H9 (cell line): ENCODE data around the gene RS1. TPM values are rescaled to one million over a fixed set of nuclear protein-coding genes. Genes with fewer than 3 reads are reported as not detected.

Experiments
- DNase-seq: peaks from one replicate; pipeline ENCODE4 v3.0.0-alpha.2; 2017
- H2AFZ ChIP-seq: one replicate; pipeline ENCODE4 v1.6.1; 2013; ENCODE audit warnings: mild to moderate bottlenecking, low read length, control low read depth, moderate library complexity
- H2AK5ac ChIP-seq: 2 replicates; pipeline ENCODE4 v1.6.1; 2013; ENCODE audit warnings: low read length, control low read depth, mixed read lengths; ENCODE audit not compliant: insufficient read length
- H2BK120ac ChIP-seq: one replicate; pipeline ENCODE4 v1.6.1; 2013; ENCODE audit warnings: low read depth, mild to moderate bottlenecking, low read length, control low read depth, inconsistent platforms; ENCODE audit not compliant: poor library complexity, severe bottlenecking
- H2BK12ac ChIP-seq: 2 replicates; pipeline ENCODE4 v1.6.1; 2013; ENCODE audit warnings: low read length, control low read depth, mixed read lengths, low read depth; ENCODE audit not compliant: insufficient read length
- H2BK15ac ChIP-seq: 2 replicates; pipeline ENCODE4 v1.6.1; 2013; ENCODE audit warnings: low read depth, low read length, control low read depth
- H2BK20ac ChIP-seq: one replicate; pipeline ENCODE4 v1.6.1; 2013; ENCODE audit warnings: low read depth, mild to moderate bottlenecking, low read length, control low read depth, inconsistent platforms; ENCODE audit not compliant: poor library complexity, severe bottlenecking
- H2BK5ac ChIP-seq: 2 replicates; pipeline ENCODE4 v1.6.1; 2013; ENCODE audit warnings: low read length, control low read depth, mixed read lengths; ENCODE audit not compliant: insufficient read length
- H3K14ac ChIP-seq: 2 replicates; pipeline ENCODE4 v1.6.1; 2013; ENCODE audit warnings: low read length, control low read depth; ENCODE audit not compliant: insufficient read depth
- H3K18ac ChIP-seq: 2 replicates; pipeline ENCODE4 v1.6.1; 2013; ENCODE audit warnings: low read depth, mild to moderate bottlenecking, mixed read lengths, low read length, control low read depth; ENCODE audit not compliant: insufficient read length
- H3K23ac ChIP-seq: 2 replicates; pipeline ENCODE4 v1.6.1; 2013; ENCODE audit warnings: low read length, control low read depth, mixed read lengths, low read depth; ENCODE audit not compliant: insufficient read length
- H3K23me2 ChIP-seq: 2 replicates; pipeline ENCODE4 v1.6.1; 2013; ENCODE audit warnings: low read depth, mild to moderate bottlenecking, mixed read lengths, low read length, control low read depth; ENCODE audit not compliant: insufficient read length, poor library complexity, severe bottlenecking
- H3K27ac ChIP-seq: 2 replicates; pipeline ENCODE4 v1.5.1; 2013; ENCODE audit warnings: low read length, control low read depth, mixed read lengths, low read depth; ENCODE audit not compliant: insufficient read length
- H3K27me3 ChIP-seq: 2 replicates; pipeline ENCODE4 v1.6.1; 2013; ENCODE audit warnings: low read length, control low read depth, inconsistent platforms; ENCODE audit not compliant: insufficient read depth
- H3K4ac ChIP-seq: 2 replicates; pipeline ENCODE4 v1.6.1; 2013; ENCODE audit warnings: low read depth, mild to moderate bottlenecking, control low read depth, inconsistent platforms, low read length, moderate library complexity
- H3K4me1 ChIP-seq: 2 replicates; pipeline ENCODE4 v1.6.1; 2013; ENCODE audit warnings: low read length, control low read depth, inconsistent platforms; ENCODE audit not compliant: insufficient read depth
- H3K4me2 ChIP-seq: 2 replicates; pipeline ENCODE4 v1.6.1; 2013; ENCODE audit warnings: low read length, control low read depth, mixed read lengths; ENCODE audit not compliant: insufficient read length, insufficient read depth
- H3K56ac ChIP-seq: 2 replicates; pipeline ENCODE4 v1.6.1; 2013; ENCODE audit warnings: low read depth, mild to moderate bottlenecking, mixed read lengths, low read length, control low read depth; ENCODE audit not compliant: insufficient read length
- H3K79me1 ChIP-seq: 2 replicates; pipeline ENCODE4 v1.6.1; 2013; ENCODE audit warnings: low read depth, mild to moderate bottlenecking, moderate library complexity, low read length, control low read depth, inconsistent platforms; ENCODE audit not compliant: insufficient read depth, poor library complexity, severe bottlenecking
- H3K79me2 ChIP-seq: 2 replicates; pipeline ENCODE4 v1.6.1; 2013; ENCODE audit warnings: low read length, control low read depth, inconsistent platforms; ENCODE audit not compliant: insufficient read depth
- H3K9ac ChIP-seq: 2 replicates; pipeline ENCODE4 v1.6.1; 2013; ENCODE audit warnings: low read length, control low read depth, mixed read lengths; ENCODE audit not compliant: insufficient read length; ENCODE audit errors: extremely low read depth
- H3K9me3 ChIP-seq: one replicate; pipeline ENCODE4 v1.6.1; 2013; ENCODE audit warnings: low read depth, low read length, inconsistent platforms; ENCODE audit not compliant: control insufficient read depth
- H3T11ph ChIP-seq: one replicate; pipeline ENCODE4 v1.6.1; 2013; ENCODE audit warnings: mild to moderate bottlenecking, low read length, control low read depth, inconsistent platforms
- H4K20me1 ChIP-seq: one replicate; pipeline ENCODE4 v1.6.1; 2013; ENCODE audit not compliant: control insufficient read depth, insufficient read length, insufficient read depth
- H4K5ac ChIP-seq: 2 replicates; pipeline ENCODE4 v1.6.1; 2013; ENCODE audit warnings: low read depth, mild to moderate bottlenecking, mixed read lengths, low read length, control low read depth; ENCODE audit not compliant: insufficient read length
- H4K8ac ChIP-seq: replicated peaks from 2 replicates; pipeline ENCODE4 v1.6.1; 2013; ENCODE audit warnings: low read length, control low read depth, mixed read lengths, low read depth; ENCODE audit not compliant: insufficient read length
- H4K91ac ChIP-seq: 2 replicates; pipeline ENCODE4 v1.6.1; 2013; ENCODE audit warnings: low read depth, mild to moderate bottlenecking, moderate library complexity, mixed read lengths, low read length, control low read depth; ENCODE audit not compliant: insufficient read length
- H3K27ac Mint-ChIP-seq, 3 experiments: 2 replicates in 2 of 3; 3 replicates in 1 of 3; pipeline ENCODE4 v1.8.0; 2020 to 2021; ENCODE audit warnings: mixed read lengths in 3 of 3, mild to moderate bottlenecking in 1 of 3, moderate library complexity in 1 of 3
- H3K27me3 Mint-ChIP-seq: 2 replicates; pipeline ENCODE4 v1.8.0; 2021; ENCODE audit warnings: low read depth, mild to moderate bottlenecking, moderate library complexity, mixed read lengths
- H3K36me3 Mint-ChIP-seq, 3 experiments: 2 replicates in 2 of 3; 3 replicates in 1 of 3; pipeline ENCODE4 v1.8.0; 2020 to 2021; ENCODE audit warnings: low read depth in 3 of 3, mixed read lengths in 3 of 3; ENCODE audit not compliant: insufficient read depth in 1 of 3
- H3K4me1 Mint-ChIP-seq, 2 experiments: 2 replicates each; pipeline ENCODE4 v1.8.0; 2020; ENCODE audit warnings: mixed read lengths in 2 of 2
- H3K4me3 Mint-ChIP-seq, 2 experiments: 2 replicates in 1 of 2; 3 replicates in 1 of 2; pipeline ENCODE4 v1.8.0; 2020 to 2021; ENCODE audit warnings: mild to moderate bottlenecking in 2 of 2, mixed read lengths in 2 of 2, moderate library complexity in 1 of 2
- H3K9me3 Mint-ChIP-seq, 2 experiments: 2 replicates in 1 of 2; 3 replicates in 1 of 2; pipeline ENCODE4 v1.8.0; 2020; ENCODE audit warnings: mild to moderate bottlenecking in 2 of 2, mixed read lengths in 2 of 2, moderate library complexity in 1 of 2
- CTCF ChIP-seq: fragments of 200-600 bp; sonication (generic); conservative IDR thresholded peaks from 3 replicates; pipeline ENCODE4 v1.8.0; 2021; ENCODE audit warnings: antibody characterized with exemption, mild to moderate bottlenecking
- WGBS: extraction: QIAGEN DNeasy Blood & Tissue Kit; methylation state at CpG from one replicate; pipeline ENCODE4 v1.1.7; 2013; ENCODE audit warnings: missing lambda C conversion rate, low lambda C conversion rate, mixed read lengths; ENCODE audit not compliant: insufficient read length; ENCODE audit errors: extremely low coverage; 5-methylcytosine and 5-hydroxymethylcytosine counted together
- total RNA-seq: library from RNA; stranded (reverse); gene quantifications from 2 replicates; pipeline ENCODE4 v1.2.1, GENCODE V29; 2021

RS1 gene
- total RNA-seq, 1 experiment from 2014 or later: not detected

GRCh38 chrX:18719852-18720251 lies 47.9 kb upstream of the RS1 start:
- no peak overlapping the region for H4K91ac ChIP-seq

More at GRCh38 chrX:18719852-18720251, 47.9 kb upstream of the RS1 start:
- no peak overlapping the region for H3K23ac ChIP-seq
- no peak overlapping the region for H2BK12ac ChIP-seq
- H2BK15ac ChIP-seq: no peak overlapping the region
- H3K27ac ChIP-seq: no peak overlapping the region
- TF ChIP-seq CTCF: no peak
- no peak overlapping the region for H3K14ac ChIP-seq
- H3T11ph ChIP-seq: no peak overlapping the region
- Mint-ChIP-seq H3K4me3 (no peak overlapping the region), H3K27ac (no peak overlapping the region), H3K27me3 (peaks cover 2% of the 10 kb centered on the region), H3K4me1 (peaks cover 5 to 6% of the 10 kb centered on the region in 2 experiments; a peak in 3 of 4 replicates), H3K36me3 (peaks cover 0 to 1% (median 0%) of the 10 kb centered on the region in 3 experiments; a peak in 2 of 7 replicates), H3K9me3 (peaks cover 56 to 71% of the 10 kb centered on the region in 2 experiments)
- H3K79me1 ChIP-seq: no peaks in the 10 kb centered on the region
- H2BK20ac ChIP-seq: no peak overlapping the region
- no peak overlapping the region for H3K4ac ChIP-seq
- peaks cover 43% of the 10 kb centered on the region for H3K9me3 ChIP-seq
- WGBS: no CpG with 5 or more reads among the region's 4 CpGs
- no peak for DNase-seq
- H2AFZ ChIP-seq: no peak overlapping the region
- no peaks in the 10 kb centered on the region for H3K79me2 ChIP-seq
- H3K4me2 ChIP-seq: no peak overlapping the region
- H2AK5ac ChIP-seq: no peak overlapping the region
- no peak overlapping the region for H2BK5ac ChIP-seq
- H3K18ac ChIP-seq: no peak overlapping the region
- H3K56ac ChIP-seq: no peak overlapping the region
- no peaks in the 10 kb centered on the region for H4K20me1 ChIP-seq
- H3K27me3 ChIP-seq: no peaks in the 10 kb centered on the region
- H2BK120ac ChIP-seq: no peak overlapping the region
- no peaks in the 10 kb centered on the region for H3K4me1 ChIP-seq
- no peaks in the 10 kb centered on the region for H3K23me2 ChIP-seq
- no peak overlapping the region for H4K8ac ChIP-seq
- H4K5ac ChIP-seq: no peak overlapping the region
- H3K9ac ChIP-seq: no peak overlapping the region
